Islet of Langerhans (tissue), 1 donor: ENCODE results near the gene GOLGB1.
"Not testable (repeated sequence)": the region's sequence is repeated elsewhere in the genome, so short reads cannot be mapped to it uniquely, and the experiment has no call there.

Experiments used
- FAIRE-seq: peaks from one replicate; lab custom pipeline; 2011; peaks lifted over from hg19 to GRCh38; lab: Jason Lieb, UNC

The GOLGB1 gene

GRCh38 chr3:121749276-121750086 is at the start of gene GOLGB1:
TSS of gene GOLGB1 (minus strand) at chr3:121749741. CDS start at chr3:121730971, 18,770 bp downstream.
- peak; percentile 100 for FAIRE-seq

- peak; percentile 36 for FAIRE-seq
Measured at GRCh38 chr3:121796970-121797369, 47.4 kb upstream of the GOLGB1 start.

GRCh38 chr3:121794264-121794983 is 44.9 kb upstream of the GOLGB1 start:
- no peak for FAIRE-seq

- no peak for FAIRE-seq
Measured at GRCh38 chr3:121793078-121793477, 43.5 kb upstream of the GOLGB1 start.

GRCh38 chr3:121786485-121786884 is 36.9 kb upstream of the GOLGB1 start:
- FAIRE-seq, result no peak

- not testable (repeated sequence) for FAIRE-seq
Measured at GRCh38 chr3:121782784-121783183, 33.2 kb upstream of the GOLGB1 start.

GRCh38 chr3:121781611-121782010 is 32.1 kb upstream of the GOLGB1 start:
- FAIRE-seq, result no peak

GRCh38 chr3:121775095-121775494 is 25.6 kb upstream of the GOLGB1 start:
- not testable (repeated sequence) for FAIRE-seq

- FAIRE-seq, result no peak
Measured at GRCh38 chr3:121769246-121769645, 19.7 kb upstream of the GOLGB1 start.

- no peak for FAIRE-seq
Measured at GRCh38 chr3:121768452-121768851, 18.9 kb upstream of the GOLGB1 start.

- FAIRE-seq, result no peak
Measured at GRCh38 chr3:121759541-121760202, 10.1 kb upstream of the GOLGB1 start.

- no peak for FAIRE-seq
Measured at GRCh38 chr3:121758727-121759450, 9.3 kb upstream of the GOLGB1 start.

GRCh38 chr3:121757812-121758545 is 8.4 kb upstream of the GOLGB1 start:
- no peak for FAIRE-seq

GRCh38 chr3:121757087-121757811 is 7.7 kb upstream of the GOLGB1 start:
- FAIRE-seq, result no peak

- FAIRE-seq, result no peak
Measured at GRCh38 chr3:121752772-121753171, 3.2 kb upstream of the GOLGB1 start.

GRCh38 chr3:121752261-121752660 is 2.7 kb upstream of the GOLGB1 start:
- FAIRE-seq, result no peak

- no peak for FAIRE-seq
Measured at GRCh38 chr3:121750087-121750415, 510 bp upstream of the GOLGB1 start.

GRCh38 chr3:121748680-121749275 is 763 bp downstream of the GOLGB1 start:
- FAIRE-seq, result no peak

GRCh38 chr3:121747976-121748375 is 1.6 kb downstream of the GOLGB1 start:
- FAIRE-seq, result no peak

GRCh38 chr3:121743106-121743505 is 6.4 kb downstream of the GOLGB1 start:
- FAIRE-seq, result not testable (repeated sequence)

- FAIRE-seq, result no peak
Measured at GRCh38 chr3:121740896-121741295, 8.6 kb downstream of the GOLGB1 start.
